ENCODE results near the gene FHIP1A.

FHIP1A gene

GRCh38 chr4:151436093-151436518, 27.1 kb downstream of the FHIP1A start:
- TF ChIP-seq CTCF (IDR thresholded peaks at IDR 0.05; ENCODE audit: insufficient read depth, low read depth, low read length, missing control alignments), result no peak
- no peak for DNase-seq (ENCODE audit: low read depth)
- H3K4me3 ChIP-seq (ENCODE audit: low read length), result no peak overlapping the region

- TF ChIP-seq CTCF (IDR thresholded peaks at IDR 0.05; ENCODE audit: insufficient read depth, low read depth, low read length, missing control alignments), result no peak
- DNase-seq (ENCODE audit: low read depth), result peak; percentile 39
- no peak overlapping the region for H3K4me3 ChIP-seq (ENCODE audit: low read length)
These were observed 28.5 kb downstream of the FHIP1A start for GRCh38 chr4:151437505-151437904.

- no peak overlapping the region for H3K4me3 ChIP-seq (ENCODE audit: low read length)
- DNase-seq (ENCODE audit: low read depth), result no peak
- TF ChIP-seq CTCF (IDR thresholded peaks at IDR 0.05; ENCODE audit: insufficient read depth, low read depth, low read length, missing control alignments), result no peak
These were observed 29.2 kb downstream of the FHIP1A start for GRCh38 chr4:151438154-151438553.

GRCh38 chr4:151439320-151439719, 30.3 kb downstream of the FHIP1A start:
- no peak for TF ChIP-seq CTCF (IDR thresholded peaks at IDR 0.05; ENCODE audit: insufficient read depth, low read depth, low read length, missing control alignments)
- no peak for DNase-seq (ENCODE audit: low read depth)
- no peak overlapping the region for H3K4me3 ChIP-seq (ENCODE audit: low read length)

- no peak for DNase-seq (ENCODE audit: low read depth)
- no peak for TF ChIP-seq CTCF (IDR thresholded peaks at IDR 0.05; ENCODE audit: insufficient read depth, low read depth, low read length, missing control alignments)
- H3K4me3 ChIP-seq (ENCODE audit: low read length), result no peak overlapping the region
These were observed 33.0 kb downstream of the FHIP1A start for GRCh38 chr4:151442002-151442401.

GRCh38 chr4:151443247-151443646, 34.3 kb downstream of the FHIP1A start:
- H3K4me3 ChIP-seq (ENCODE audit: low read length), result no peak overlapping the region
- no peak for DNase-seq (ENCODE audit: low read depth)
- no peak for TF ChIP-seq CTCF (IDR thresholded peaks at IDR 0.05; ENCODE audit: insufficient read depth, low read depth, low read length, missing control alignments)

- no peak overlapping the region for H3K4me3 ChIP-seq (ENCODE audit: low read length)
- TF ChIP-seq CTCF (IDR thresholded peaks at IDR 0.05; ENCODE audit: insufficient read depth, low read depth, low read length, missing control alignments), result no peak
- DNase-seq (ENCODE audit: low read depth), result no peak
These were observed 34.8 kb downstream of the FHIP1A start for GRCh38 chr4:151443752-151444151.

Data from epithelial cell of esophagus (primary cell).